ENCODE measurements around the gene RPS5.

- TF ChIP-seq POLR2A (IDR thresholded peaks at IDR 0.05; ENCODE audit: low read length) = no peak
- no peak for TF ChIP-seq GATA1 (IDR thresholded peaks at IDR 0.05; ENCODE audit: low read depth, low read length)
These were observed 35.6 kb upstream of the RPS5 start for GRCh38 chr19:58351558-58351878.
